Dedifferentiated amniotic fluid mesenchymal stem cell (primary cell): ENCODE measurements around the gene SLC7A14.

Experiments used
- DNase-seq: peaks from one replicate; pipeline ENCODE4 v3.0.0-alpha.2; 2016; ENCODE audit errors: extremely low spot score

The SLC7A14 gene

DNA sequence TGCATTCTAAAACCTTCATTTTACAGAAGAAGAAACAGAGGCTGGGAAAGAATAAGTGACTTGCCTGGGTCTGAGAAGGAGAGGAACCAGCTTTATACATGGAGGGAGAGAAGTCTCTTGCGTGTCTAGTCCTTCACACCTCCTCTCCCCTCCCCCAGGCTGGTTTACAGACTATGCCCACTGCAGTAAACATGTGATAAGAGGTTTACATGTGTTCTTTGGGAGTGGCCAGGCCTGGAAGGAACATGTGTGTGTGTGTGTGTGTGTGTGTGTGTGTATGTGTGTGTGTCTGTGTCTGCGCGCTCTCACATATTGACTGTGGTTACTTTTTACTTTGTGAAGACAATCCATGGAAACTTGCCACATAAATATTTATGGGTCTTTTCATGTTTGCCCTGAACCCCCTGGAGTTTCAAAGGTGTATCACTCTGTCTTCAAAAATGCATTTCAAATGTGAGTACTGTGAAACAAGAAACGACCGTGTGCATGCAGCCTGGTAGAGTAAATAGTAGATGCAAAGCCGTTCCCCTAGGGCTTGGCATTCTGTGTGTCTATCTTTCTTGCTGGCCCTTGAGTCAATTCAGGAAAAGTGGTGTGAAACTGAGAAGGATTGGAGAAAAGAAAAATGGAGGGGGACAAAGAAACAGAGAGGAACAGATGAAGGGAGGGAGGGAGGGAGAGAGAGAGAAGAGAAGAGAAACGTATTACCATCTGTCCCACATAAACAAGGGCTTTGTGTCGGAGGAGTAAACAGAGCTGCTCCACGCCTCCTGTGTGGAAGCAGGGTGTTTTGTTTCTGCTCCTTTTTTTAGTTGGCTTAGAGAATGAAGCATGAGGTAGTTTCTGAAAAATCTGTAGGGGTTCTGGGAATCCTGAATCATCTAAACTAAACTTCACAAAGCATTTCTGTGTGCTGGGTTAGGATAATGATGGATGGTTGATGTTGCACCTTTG, 115.5 kb downstream of the SLC7A14 start:
- peak; percentile 49 for DNase-seq

DNA sequence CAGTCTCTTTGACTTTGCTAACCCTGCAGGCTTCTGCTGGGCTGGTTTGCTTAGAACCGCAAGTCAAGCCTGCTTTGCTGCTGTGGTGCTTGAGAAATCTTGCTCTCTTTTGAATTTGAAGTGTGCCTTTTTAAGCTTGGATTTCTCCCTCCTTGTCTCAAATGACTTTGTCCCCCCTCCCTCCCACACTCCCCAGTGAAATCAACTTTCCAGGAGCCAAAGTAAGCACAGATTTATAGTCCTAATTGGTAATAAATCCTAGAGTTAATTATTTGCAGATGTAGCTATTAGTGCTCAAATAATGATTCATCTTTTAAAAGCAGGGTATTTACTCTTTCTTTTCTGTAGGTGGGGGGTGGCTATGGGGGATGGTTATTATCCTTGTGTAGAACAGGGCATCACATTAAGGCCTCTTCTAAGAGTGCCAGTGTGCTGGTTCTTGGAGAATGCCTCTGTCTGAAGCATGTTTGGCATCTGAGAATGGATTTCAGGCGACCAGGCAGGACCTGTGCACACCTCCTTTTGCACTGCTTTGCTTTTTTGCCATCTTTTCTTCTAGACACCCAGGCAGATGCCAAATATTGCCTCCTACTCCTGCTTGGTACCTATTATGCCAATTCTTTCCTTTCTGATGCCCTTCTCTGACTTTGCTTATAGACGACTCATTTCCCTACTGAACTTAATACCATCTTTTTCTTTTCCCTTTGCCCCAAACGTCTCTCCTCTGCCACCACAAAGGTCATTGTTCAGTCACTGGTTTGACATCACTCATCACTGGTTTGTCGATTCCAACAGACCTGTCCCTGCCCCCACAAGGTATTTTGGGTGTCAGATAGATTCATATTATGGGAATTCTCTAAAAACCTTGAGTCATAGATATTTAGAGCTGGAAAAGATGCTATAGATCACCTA, 116.5 kb downstream of the SLC7A14 start:
- DNase-seq = no peak

DNA sequence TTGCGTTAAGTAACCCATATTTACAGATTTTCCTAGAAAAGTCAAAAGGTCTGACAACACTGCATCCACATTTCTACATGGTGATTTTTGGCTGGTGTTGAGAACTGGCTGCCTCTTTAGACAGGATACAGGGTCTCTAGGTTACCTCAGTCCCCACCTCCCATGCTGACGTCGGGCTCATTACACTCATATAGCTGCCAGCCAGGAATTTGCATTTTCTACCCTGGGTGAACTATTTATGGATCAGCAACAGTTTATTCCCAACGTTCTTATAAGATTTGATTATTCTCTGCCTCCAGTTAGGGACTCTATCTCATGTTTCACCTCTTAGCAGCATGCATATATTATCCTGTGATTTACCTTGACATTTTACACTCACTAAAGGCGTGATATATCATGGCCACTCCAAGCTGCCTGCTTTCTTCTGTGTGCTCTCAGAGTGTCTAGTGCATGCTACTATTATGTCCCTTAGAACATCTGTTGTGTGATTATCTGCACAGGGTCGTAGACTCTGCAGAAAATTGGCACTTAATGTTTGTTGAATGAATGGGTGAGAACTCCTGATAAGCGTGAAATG, 118.2 kb downstream of the SLC7A14 start:
- DNase-seq = no peak

GRCh38 chr3:170467007-170467406, 118.9 kb downstream of the SLC7A14 start:
- no peak for DNase-seq

GRCh38 chr3:170465955-170466354, 119.9 kb downstream of the SLC7A14 start:
- no peak for DNase-seq

DNA sequence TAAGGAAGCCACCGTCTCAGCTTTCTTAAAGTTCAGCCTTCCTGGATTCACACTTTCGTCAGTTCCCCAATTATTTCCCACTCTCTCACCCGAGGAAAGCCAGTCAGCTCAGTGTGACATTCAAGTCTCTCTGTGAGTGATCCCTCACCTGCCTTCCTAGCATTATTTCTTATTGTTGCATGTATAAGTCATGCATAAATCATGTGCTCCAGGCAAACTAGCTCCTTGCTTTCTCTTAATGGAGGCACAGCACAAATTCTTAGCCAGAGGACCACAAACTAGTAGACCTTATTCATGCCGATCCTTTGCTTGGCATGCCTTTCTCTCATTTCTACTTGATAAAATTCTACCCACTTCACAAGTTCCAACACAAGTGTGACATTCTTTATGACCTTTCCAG, 122.9 kb downstream of the SLC7A14 start:
- DNase-seq = no peak

DNA sequence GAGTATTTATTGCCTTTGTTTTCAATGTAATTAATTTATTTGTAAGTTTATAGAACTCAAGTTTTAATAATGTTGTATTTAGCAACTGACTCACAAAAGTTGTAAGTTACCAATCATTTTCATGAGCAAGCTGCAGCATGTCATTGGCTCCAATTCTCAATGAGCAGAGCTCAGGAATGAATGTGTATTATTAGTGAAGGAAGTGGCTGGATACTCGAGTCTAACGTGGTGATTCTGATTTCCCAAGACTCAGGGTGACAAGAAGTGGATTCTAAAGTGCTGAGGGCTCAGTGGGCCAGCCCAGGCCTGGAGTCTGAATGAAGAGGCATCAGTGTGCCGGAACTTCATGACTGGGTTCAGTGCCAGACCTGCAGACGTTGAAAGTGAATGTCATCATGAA, 127.6 kb downstream of the SLC7A14 start:
- DNase-seq = no peak

- DNase-seq = no peak
Observed at GRCh38 chr3:170454509-170454908, 131.4 kb downstream of the SLC7A14 start.

GRCh38 chr3:170450039-170450438, 135.8 kb downstream of the SLC7A14 start:
- no peak for DNase-seq

DNA sequence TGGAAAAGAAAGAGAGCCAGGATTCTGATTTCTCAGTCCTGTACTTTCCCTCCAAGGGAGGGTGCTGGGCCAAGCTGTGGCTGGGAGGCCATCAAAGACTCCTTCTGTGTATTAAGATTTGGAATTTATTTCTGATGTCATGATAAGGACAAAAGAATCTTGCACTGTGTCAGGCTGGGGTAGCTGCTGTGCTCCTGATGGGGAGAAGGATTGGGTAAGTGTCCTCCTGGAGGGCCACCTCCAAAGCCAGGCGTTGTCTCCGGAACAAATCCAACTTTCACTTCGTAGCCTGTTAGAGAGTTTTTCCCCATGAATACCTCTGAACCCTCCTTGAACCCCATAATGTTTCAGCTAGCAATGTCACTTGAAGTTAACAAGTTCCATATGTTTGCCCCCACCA, 137.3 kb downstream of the SLC7A14 start:
- no peak for DNase-seq

DNA sequence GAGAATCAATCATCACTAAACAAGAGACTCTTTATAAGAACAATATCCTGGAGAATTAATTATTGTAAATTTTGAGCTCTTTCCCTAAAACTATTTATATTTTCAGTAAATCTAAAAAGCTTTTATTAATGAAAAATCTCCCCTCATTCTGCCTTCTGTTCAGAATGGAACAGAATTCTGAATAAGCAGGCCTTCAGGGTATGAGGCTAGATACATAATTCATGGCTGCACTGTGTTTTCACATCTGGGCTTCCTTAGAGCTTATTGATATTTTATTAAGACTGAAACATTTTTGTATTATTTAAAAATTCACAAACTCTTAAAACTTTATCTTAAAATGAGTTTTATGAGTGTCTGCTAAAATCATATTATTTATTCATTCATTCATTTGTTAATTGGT, 142.4 kb downstream of the SLC7A14 start:
- DNase-seq = no peak

DNA sequence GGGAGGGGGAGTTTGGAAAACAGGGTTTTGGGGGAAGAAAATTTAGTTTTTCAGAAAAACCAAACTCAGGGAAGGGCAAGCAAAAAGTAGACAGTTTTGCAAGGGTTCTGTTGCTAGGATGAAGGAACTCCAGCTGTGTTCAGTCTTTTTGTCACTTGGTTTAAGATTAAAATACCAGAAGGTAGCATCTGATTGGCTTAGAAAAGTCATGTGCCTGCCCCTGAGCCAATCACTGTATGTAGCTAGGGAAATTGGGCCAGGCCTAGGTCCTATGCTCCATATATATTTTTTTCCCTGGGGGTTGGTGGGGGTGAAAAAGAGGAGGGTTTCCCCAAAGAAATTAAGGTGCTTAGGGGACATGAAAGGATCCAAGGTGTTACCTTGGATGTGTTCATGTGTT, 142.9 kb downstream of the SLC7A14 start:
- DNase-seq = no peak

- DNase-seq = no peak
Observed at GRCh38 chr3:170441412-170441811, 144.5 kb downstream of the SLC7A14 start.

GRCh38 chr3:170440344-170440743, 145.5 kb downstream of the SLC7A14 start:
- no peak for DNase-seq

DNA sequence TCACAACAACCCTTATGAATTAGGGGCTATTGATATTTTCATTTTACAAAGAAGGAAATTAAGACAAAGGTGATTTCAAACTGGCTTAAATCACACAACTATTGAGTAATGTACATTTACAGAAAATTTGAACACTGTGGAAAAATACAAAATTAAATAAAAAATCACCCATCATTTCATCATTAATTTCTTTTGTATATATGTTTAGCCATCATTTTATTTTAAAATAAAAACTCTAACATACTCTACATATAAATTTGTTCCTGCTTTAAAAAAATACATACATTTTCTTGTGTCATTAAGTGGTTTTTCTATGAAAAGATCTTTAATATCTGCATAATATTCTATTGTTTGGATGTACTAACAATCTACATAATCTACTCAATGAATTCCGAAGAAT, 147.0 kb downstream of the SLC7A14 start:
- DNase-seq = no peak

- DNase-seq = no peak
Observed at GRCh38 chr3:170437696-170438407, 148.0 kb downstream of the SLC7A14 start.

GRCh38 chr3:170437176-170437575, 148.7 kb downstream of the SLC7A14 start:
- no peak for DNase-seq

- no peak for DNase-seq
Observed at GRCh38 chr3:170436697-170437096, 149.2 kb downstream of the SLC7A14 start.

DNA sequence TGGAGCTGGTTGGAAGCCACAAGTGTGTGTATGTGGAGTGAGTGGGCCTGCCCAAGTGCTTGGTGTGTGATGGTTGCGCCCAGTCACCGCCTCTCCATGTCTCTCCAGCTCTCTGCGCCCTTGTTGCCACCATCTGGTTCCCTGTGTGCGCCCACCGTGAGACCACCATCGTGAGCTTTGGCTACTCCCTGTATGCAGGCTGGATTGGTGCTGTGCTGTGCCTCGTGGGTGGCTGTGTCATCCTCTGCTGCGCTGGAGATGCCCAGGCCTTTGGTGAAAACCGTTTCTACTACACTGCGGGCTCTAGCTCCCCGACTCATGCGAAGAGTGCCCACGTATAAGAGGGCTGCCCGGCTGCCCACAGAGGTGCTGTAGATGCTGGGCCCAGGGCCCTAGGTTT, 153.5 kb downstream of the SLC7A14 start:
- DNase-seq = no peak

GRCh38 chr3:170431054-170431453, 154.8 kb downstream of the SLC7A14 start:
- DNase-seq = no peak

GRCh38 chr3:170429050-170429449, 156.8 kb downstream of the SLC7A14 start:
- DNase-seq = no peak

DNA sequence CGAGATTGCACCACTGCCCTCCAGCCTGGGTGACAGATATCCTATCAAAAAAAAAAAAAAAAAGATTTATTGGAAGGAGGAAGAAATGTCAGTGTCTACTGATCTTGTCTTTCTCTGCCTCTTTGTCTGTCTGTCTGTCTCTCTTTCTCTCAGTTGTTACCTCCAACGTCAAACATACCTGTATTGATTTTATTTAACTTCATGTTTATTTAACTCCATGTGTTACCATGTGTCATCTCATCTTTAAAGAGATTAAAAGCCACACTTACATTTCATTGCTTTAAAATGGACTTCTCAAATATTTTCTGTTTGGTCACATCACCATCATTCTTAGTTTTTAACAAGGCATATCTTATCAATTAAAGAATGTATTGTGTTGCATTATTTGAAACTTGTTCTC, 157.8 kb downstream of the SLC7A14 start:
- no peak for DNase-seq
